K562 (cell line): Measurements from ENCODE around the gene BBC3. TPM values are rescaled to one million over a fixed set of nuclear protein-coding genes. Genes with fewer than 3 reads are reported as not detected.

ENCODE experiments used
- ATAC-seq: fragments of 200-7000 bp; cut with Tn5 transposase; 3 replicates; pipeline ENCODE4 v1.9.1; 2020; ENCODE audit warnings: moderate library complexity
- BruUV-seq: library from RNA; stranded (reverse); fragments of 400-500 nt; replicated peaks from 2 replicates; lab custom pipeline; 2021; lab: Mats Ljungman, UMichigan
- CTCF ChIA-PET: fragments of 300-600 bp; formaldehyde crosslinking; extraction: SDS; loops from one replicate; lab custom pipeline; 2021; ENCODE audit warnings: low intra/inter-chr PET ratio; lab: Yijun Ruan, JAX
- POLR2A ChIA-PET: fragments of 300-600, 350-650 bp; sonication (Branson Sonifier 250); formaldehyde crosslinking; extraction: SDS; loops from one replicate; lab custom pipeline; 2021; ENCODE audit warnings: antibody characterized with exemption, inconsistent platforms; lab: Yijun Ruan, JAX
- DNase-seq, 4 experiments: peaks; one replicate each; pipeline versions ENCODE4 v3.0.0 to v3.0.0-alpha.2; 2011 to 2018; ENCODE audit warnings: low spot score in 3 of 4, mixed read lengths in 3 of 4; ENCODE audit errors: extremely low read depth in 1 of 4
- FAIRE-seq: peaks from 2 replicates; lab custom pipeline; 2011; peaks lifted over from hg19 to GRCh38; lab: Jason Lieb, UNC
- H2AFZ ChIP-seq: 2 replicates; pipeline ENCODE4 v1.6.0; 2011; ENCODE audit warnings: low read depth, low read length, control low read depth, inconsistent platforms
- H3K27ac ChIP-seq: fragments of 200-600 bp; 3 replicates; pipeline ENCODE4 v1.8.0; 2011; ENCODE audit warnings: low read depth, mild to moderate bottlenecking, control low read depth, inconsistent platforms, low read length, moderate library complexity, mixed read lengths; ENCODE audit errors: extremely low read depth
- H3K27me3 ChIP-seq, 2 experiments: fragments of 300-600 bp in 1 of 2; 2 replicates in 1 of 2; 3 replicates in 1 of 2; pipeline versions ENCODE4 v1.6.0 to v1.8.0; 2011; ENCODE audit warnings: inconsistent platforms in 2 of 2, low read length in 2 of 2, mild to moderate bottlenecking in 1 of 2, mixed read lengths in 1 of 2, moderate library complexity in 1 of 2; ENCODE audit not compliant: control insufficient read depth in 2 of 2, insufficient read depth in 2 of 2
- H3K36me3 ChIP-seq: fragments of 300-600 bp; 3 replicates; pipeline ENCODE4 v1.8.0; 2011; ENCODE audit warnings: mild to moderate bottlenecking, low read length, inconsistent platforms; ENCODE audit not compliant: control insufficient read depth, insufficient read depth
- H3K4me1 ChIP-seq, 2 experiments: fragments of 200-600 bp in 1 of 2; replicated peaks in 1 of 2; 2 replicates in 1 of 2; 3 replicates in 1 of 2; pipeline versions ENCODE4 v1.5.1 to v1.8.0; 2011; ENCODE audit warnings: inconsistent platforms in 2 of 2, low read length in 2 of 2, mild to moderate bottlenecking in 1 of 2, mixed read lengths in 1 of 2, moderate library complexity in 1 of 2; ENCODE audit not compliant: control insufficient read depth in 2 of 2, insufficient read depth in 2 of 2
- H3K4me2 ChIP-seq: 2 replicates; pipeline ENCODE4 v1.6.1; 2011; ENCODE audit warnings: low read length, control low read depth, inconsistent platforms, mixed read lengths; ENCODE audit not compliant: insufficient read depth
- H3K4me3 ChIP-seq: fragments of 200-600 bp; sonication (generic), shearing (Covaris generic); 2 replicates; pipeline ENCODE4 v1.5.1; 2016; ENCODE audit warnings: control low read depth, inconsistent platforms
- H3K79me2 ChIP-seq: fragments of 200-600 bp; 3 replicates; pipeline ENCODE4 v1.8.0; 2011; ENCODE audit warnings: low read length, inconsistent platforms; ENCODE audit not compliant: control insufficient read depth, insufficient read depth
- H3K9ac ChIP-seq, 2 experiments: 2 replicates each; pipeline versions ENCODE4 v1.6.0 to v1.6.1; 2011; ENCODE audit warnings: low read depth in 2 of 2, low read length in 2 of 2, control low read depth in 1 of 2, inconsistent platforms in 1 of 2, mild to moderate bottlenecking in 1 of 2, mixed read lengths in 1 of 2; ENCODE audit not compliant: insufficient read depth in 1 of 2
- H3K9me1 ChIP-seq: one replicate; pipeline ENCODE4 v1.6.0; 2011; ENCODE audit warnings: inconsistent platforms, mild to moderate bottlenecking, low read length, moderate library complexity; ENCODE audit not compliant: control insufficient read depth, insufficient read depth
- H3K9me3 ChIP-seq: replicated peaks from 2 replicates; pipeline ENCODE4 v1.5.1; 2011; ENCODE audit warnings: low read depth, low read length, inconsistent platforms; ENCODE audit not compliant: control insufficient read depth, insufficient read depth
- H4K20me1 ChIP-seq: replicated peaks from 2 replicates; pipeline ENCODE4 v1.6.1; 2011; ENCODE audit warnings: low read length, inconsistent platforms, mixed read lengths; ENCODE audit not compliant: control insufficient read depth, insufficient read depth
- ASH1L ChIP-seq: fragments of 450-650 bp; IDR thresholded peaks from 2 replicates; pipeline ENCODE4 v1.6.1; 2018; ENCODE audit warnings: borderline replicate concordance, mild to moderate bottlenecking, low read depth; ENCODE audit not compliant: partially characterized antibody
- ATF1 ChIP-seq, 2 experiments: fragments of 450-650 bp in 1 of 2; IDR thresholded peaks; 2 replicates each; pipeline ENCODE4 v1.6.1; 2016; ENCODE audit warnings: missing compliant biosample characterization in 1 of 2, missing genetic modification characterization in 1 of 2
- CHD1 ChIP-seq: fragments of 200-600 bp; sonication (generic); IDR thresholded peaks from one replicate; pipeline ENCODE4 v1.6.1; 2012; ENCODE audit warnings: mild to moderate bottlenecking, moderate library complexity, low read length, inconsistent platforms
- EP300 ChIP-seq: IDR thresholded peaks from 2 replicates; pipeline ENCODE4 v1.6.1; 2012; ENCODE audit warnings: low read length, improper control_type of control experiment
- EP400 ChIP-seq: fragments of 450-650 bp; IDR thresholded peaks from 2 replicates; pipeline ENCODE4 v1.6.1; 2017; ENCODE audit warnings: antibody characterized with exemption, mild to moderate bottlenecking, moderate library complexity
- GABPB1 ChIP-seq: sonication (generic); formaldehyde crosslinking; IDR thresholded peaks from 2 replicates; pipeline ENCODE4 v1.8.0; 2022; ENCODE audit warnings: mild to moderate bottlenecking, missing genetic modification reagents
- KAT7 ChIP-seq: sonication (generic); formaldehyde crosslinking; IDR thresholded peaks from 2 replicates; pipeline ENCODE4 v1.8.0; 2022; ENCODE audit warnings: missing genetic modification reagents, mild to moderate bottlenecking, borderline replicate concordance
- KDM5B ChIP-seq: fragments of 200-600 bp; sonication (generic); IDR thresholded peaks from 2 replicates; pipeline ENCODE4 v1.6.1; 2012; ENCODE audit warnings: low read depth, mild to moderate bottlenecking, moderate library complexity, low read length, control low read depth, inconsistent platforms; ENCODE audit not compliant: insufficient replicate concordance
- RAD21 ChIP-seq, 2 experiments: fragments of 250-450 bp in 1 of 2; fragments of 450-650 bp in 1 of 2; sonication (Bioruptor Pico) in 1 of 2; formaldehyde crosslinking in 1 of 2; IDR thresholded peaks in 1 of 2; conservative IDR thresholded peaks in 1 of 2; 2 replicates each; pipeline versions ENCODE4 v1.4.0 to v1.8.0; 2020 to 2022; ENCODE audit warnings: mild to moderate bottlenecking in 2 of 2, moderate library complexity in 1 of 2
- RBBP5 ChIP-seq: fragments of 200-600 bp; sonication (generic); IDR thresholded peaks from 2 replicates; pipeline ENCODE4 v1.6.1; 2012; ENCODE audit warnings: borderline replicate concordance, mild to moderate bottlenecking, low read length, control low read depth, inconsistent platforms; ENCODE audit not compliant: insufficient read depth, poor library complexity, severe bottlenecking
- RNF2 ChIP-seq: sonication (generic); IDR thresholded peaks from 2 replicates; pipeline ENCODE4 v1.6.1; 2016
- SMAD2 ChIP-seq: fragments of 150-350 bp; IDR thresholded peaks from 2 replicates; pipeline ENCODE4 v1.6.1; 2014; ENCODE audit warnings: low read depth, mild to moderate bottlenecking, low read length
- SUPT5H ChIP-seq: fragments of 450-650 bp; IDR thresholded peaks from 2 replicates; pipeline ENCODE4 v1.6.1; 2016
- TARDBP ChIP-seq: fragments of 450-650 bp; IDR thresholded peaks from 2 replicates; pipeline ENCODE4 v1.6.1; 2016
- TCF7 ChIP-seq: sonication (generic); IDR thresholded peaks from 2 replicates; pipeline ENCODE4 v1.6.1; 2016; ENCODE audit warnings: antibody characterized with exemption, borderline replicate concordance
- TEAD1 ChIP-seq, 2 experiments: fragments of 450-650 bp in 1 of 2; sonication (generic) in 1 of 2; formaldehyde crosslinking; IDR thresholded peaks; 2 replicates each; pipeline versions ENCODE4 v1.4.0 to v1.8.0; 2020 to 2022; ENCODE audit warnings: mild to moderate bottlenecking in 2 of 2, missing genetic modification reagents in 1 of 2
- ZBTB7A ChIP-seq: IDR thresholded peaks from 2 replicates; pipeline ENCODE4 v1.6.1; 2011; ENCODE audit warnings: low read depth, mild to moderate bottlenecking, low read length, moderate library complexity, borderline replicate concordance; ENCODE audit not compliant: control insufficient read depth
- ZFX ChIP-seq: sonication (generic); formaldehyde crosslinking; IDR thresholded peaks from 2 replicates; pipeline ENCODE4 v1.8.0; 2022; ENCODE audit warnings: mild to moderate bottlenecking, missing genetic modification reagents, moderate library complexity
- ZNF124 ChIP-seq: sonication (generic); formaldehyde crosslinking; IDR thresholded peaks from 2 replicates; pipeline ENCODE4 v1.8.1; 2022; ENCODE audit warnings: missing genetic modification reagents
- ZNF778 ChIP-seq: fragments of 450-650 bp; formaldehyde crosslinking; IDR thresholded peaks from 2 replicates; pipeline ENCODE4 v1.4.0; 2020; ENCODE audit warnings: mild to moderate bottlenecking, moderate library complexity
- ZNF830 ChIP-seq: fragments of 250-450 bp; sonication (Bioruptor Pico); IDR thresholded peaks from 2 replicates; pipeline ENCODE4 v1.5.0; 2021; ENCODE audit warnings: mild to moderate bottlenecking
- ZSCAN29 ChIP-seq: fragments of 450-650 bp; IDR thresholded peaks from 2 replicates; pipeline ENCODE4 v1.6.1; 2017
- WGBS: fragments of 100-300 bp; shearing (Covaris generic); methylation state at CpG from one replicate; pipeline ENCODE4 v1.1.6; 2016; ENCODE audit warnings: low coverage, mixed read lengths; ENCODE audit not compliant: insufficient coverage; ENCODE audit errors: missing lambda C conversion rate; 5-methylcytosine and 5-hydroxymethylcytosine counted together
- in situ Hi-C: fragments of 300-500 bp; cut with MboI; formaldehyde crosslinking; loops from 4 replicates; pipeline ENCODE4 v1.15.0; 2018; ENCODE audit warnings: inconsistent platforms, mixed read lengths
- intact Hi-C: fragments of 100-400 bp; cut with micrococcal nuclease; formaldehyde crosslinking; loops from 2 replicates; pipeline ENCODE4 v1.14.2; 2022
- polyA plus RNA-seq, 8 experiments: library from polyadenylated mRNA; depleted of rRNA in 4 of 8; stranded (reverse) in 5 of 8; unstranded in 3 of 8; fragments of >200 nt; fragmentation: Nextera tagmentation in 2 of 8; fragmentation: Illumina TruSeq in 1 of 8; extraction: Ambion mirVana in 2 of 8; extraction: Trizol in 1 of 8; gene quantifications; 2 replicates each; pipeline versions ENCODE4 v1.2.1 to v1.2.3, GENCODE V29; 2011 to 2014; ENCODE audit warnings: inconsistent platforms in 1 of 8, missing spikeins in 1 of 8
- total RNA-seq, 7 experiments: library from RNA; depleted of rRNA in 6 of 7; stranded (reverse); fragments of >200 nt in 6 of 7; fragmentation: Illumina TruSeq in 2 of 7; extraction: Trizol in 2 of 7; gene quantifications; 2 replicates each; pipeline versions ENCODE4 v1.2.1 to v1.2.3, GENCODE V29; 2011 to 2021; ENCODE audit warnings: low replicate concordance in 1 of 7
- TF ChIP-seq, protein P1 (sequence below): sonication (generic); formaldehyde crosslinking; IDR thresholded peaks from 2 replicates; pipeline ENCODE4 v1.8.1; 2023; ENCODE audit warnings: mild to moderate bottlenecking, missing genetic modification reagents

The BBC3 gene
- total and polyA plus RNA-seq, 9 of the 15 experiments (the other 6 are each of a cell fraction or from before 2014, with no cell fraction given), result 0.15 to 30.7 (median 4.8) TPM

GRCh38 chr19:47229676-47230053 lies 1.3 kb downstream of the BBC3 start:
- no peaks in the 10 kb centered on the region; a peak in 1 of 5 replicates for H3K27me3 ChIP-seq
- ChIA-PET POLR2A (interaction anchor here (0.6 to 8.2 kb wide), 7 partner anchors 8 to 217 kb away, joined by 3 to 171 read pairs (median 3); no protein-coding TSS in a partner anchor), CTCF (interaction anchor here (0.6 to 1.1 kb wide), 2 partner anchors 14 to 162 kb away, joined by 3 read pairs; no protein-coding TSS in a partner anchor)
- no peak for ATAC-seq
- peaks cover 17% of the 10 kb centered on the region; the same call in 1 of the 2 replicates for H4K20me1 ChIP-seq
- in situ Hi-C loops, result no loop called here
- H2AFZ ChIP-seq, result peak overlapping the region; percentile 11
- H3K9me3 ChIP-seq, result no peaks in the 10 kb centered on the region
- peak overlapping the region; percentile 100 for H3K4me2 ChIP-seq
- peaks cover 8% of the 10 kb centered on the region; the same call in 2 of the 3 replicates for H3K36me3 ChIP-seq
- intact Hi-C loops, result loop anchor here (5.0 kb wide), 1 partner anchor 77 kb away; no protein-coding TSS in a partner anchor
- H3K4me1 ChIP-seq, result peaks cover 25 to 75% of the 10 kb centered on the region in 2 experiments
- TSS peak; percentile 78 for BruUV-seq
- H3K4me3 ChIP-seq, result peak overlapping the region; percentile 100
- H3K27ac ChIP-seq, result peak overlapping the region; percentile 93
- no peaks in the 10 kb centered on the region for H3K9me1 ChIP-seq
- no peak for FAIRE-seq
- peak overlapping the region; percentile 87 to 99 for H3K9ac ChIP-seq
- peaks cover 50% of the 10 kb centered on the region for H3K79me2 ChIP-seq
- peak in 1 of 4 experiments; percentile 47 for DNase-seq
- WGBS, result 3% methylated on average over 9 of the region's 9 CpGs
- 0 out of 2 replicates have a peak, but pooled peaks have one; percentile 5 for TF ChIP-seq KAT7
- TF ChIP-seq CHD1, result peak; percentile 98
- no peak for TF ChIP-seq ZNF124 (CRISPR knock-in tag)
- TF ChIP-seq ZFX, result peak; percentile 18; the same call in 1 of the 2 replicates
- TF ChIP-seq SUPT5H, result 0 out of 2 replicates have a peak, but pooled peaks have one; percentile 32
- peak; percentile 10 for TF ChIP-seq RBBP5
- TF ChIP-seq EP300, result no peak
- TF ChIP-seq EP400, result peak; percentile 20; the same call in 1 of the 2 replicates
- TF ChIP-seq GABPB1 (CRISPR knock-in tag), result peak; percentile 50; the same call in 1 of the 2 replicates
- peak; percentile 42 for TF ChIP-seq ASH1L
- TF ChIP-seq, protein P1, sequence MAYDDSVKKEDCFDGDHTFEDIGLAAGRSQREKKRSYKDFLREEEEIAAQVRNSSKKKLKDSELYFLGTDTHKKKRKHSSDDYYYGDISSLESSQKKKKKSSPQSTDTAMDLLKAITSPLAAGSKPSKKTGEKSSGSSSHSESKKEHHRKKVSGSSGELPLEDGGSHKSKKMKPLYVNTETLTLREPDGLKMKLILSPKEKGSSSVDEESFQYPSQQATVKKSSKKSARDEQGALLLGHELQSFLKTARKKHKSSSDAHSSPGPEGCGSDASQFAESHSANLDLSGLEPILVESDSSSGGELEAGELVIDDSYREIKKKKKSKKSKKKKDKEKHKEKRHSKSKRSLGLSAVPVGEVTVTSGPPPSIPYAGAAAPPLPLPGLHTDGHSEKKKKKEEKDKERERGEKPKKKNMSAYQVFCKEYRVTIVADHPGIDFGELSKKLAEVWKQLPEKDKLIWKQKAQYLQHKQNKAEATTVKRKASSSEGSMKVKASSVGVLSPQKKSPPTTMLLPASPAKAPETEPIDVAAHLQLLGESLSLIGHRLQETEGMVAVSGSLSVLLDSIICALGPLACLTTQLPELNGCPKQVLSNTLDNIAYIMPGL (CRISPR knock-in tag), result 0 out of 2 replicates have a peak, but pooled peaks have one; percentile 5
- no peak for TF ChIP-seq SMAD2
- TF ChIP-seq ZNF778 (CRISPR knock-in tag), result no peak
- TF ChIP-seq ATF1 (CRISPR knock-in tag; IDR thresholded peaks at IDR 0.05), result no peak
- TF ChIP-seq ATF1 (tag; IDR thresholded peaks at IDR 0.05), result peak; percentile 21; the same call in 1 of the 2 replicates
- TF ChIP-seq ZBTB7A, result no peak
- TF ChIP-seq TARDBP, result peak; percentile 5; the same call in 1 of the 2 replicates
- TF ChIP-seq RAD21 (CRISPR knock-in tag; conservative IDR thresholded peaks at IDR 0.05 in 1 of 2, IDR thresholded peaks at IDR 0.05 in 1 of 2), result no peak
- TF ChIP-seq TCF7, result no peak
- peak; percentile 65 for TF ChIP-seq KDM5B
- peak; percentile 14; the same call in 1 of the 2 replicates for TF ChIP-seq ZSCAN29
- TF ChIP-seq TEAD1 (CRISPR knock-in tag; IDR thresholded peaks at IDR 0.05), result 0 out of 4 replicates have a peak, but pooled peaks of 1 of the 2 experiments have one; percentile 8
- no peak for TF ChIP-seq ZNF830 (CRISPR knock-in tag)
- no peak for TF ChIP-seq RNF2
